ENCODE measurements around the gene AGMO.

GRCh38 chr7:15313361-15313760 is 248.5 kb downstream of the AGMO start:
- TF ChIP-seq CTCF (IDR thresholded peaks at IDR 0.05) (no peak), POLR2A (IDR thresholded peaks at IDR 0.05) (no peak), POLR2AphosphoS5 (IDR thresholded peaks at IDR 0.05) (no peak)

All from breast epithelium (tissue), 3 donors.